Eye (tissue), 1 donor: ENCODE data around the gene SLC30A2.
A peak's percentile ranks its signal among the peaks of the same experiment; 100 is the strongest.

Experiments
- DNase-seq: peaks from one replicate; pipeline ENCODE4 v3.0.0-alpha.2; 2015

SLC30A2 gene

DNA sequence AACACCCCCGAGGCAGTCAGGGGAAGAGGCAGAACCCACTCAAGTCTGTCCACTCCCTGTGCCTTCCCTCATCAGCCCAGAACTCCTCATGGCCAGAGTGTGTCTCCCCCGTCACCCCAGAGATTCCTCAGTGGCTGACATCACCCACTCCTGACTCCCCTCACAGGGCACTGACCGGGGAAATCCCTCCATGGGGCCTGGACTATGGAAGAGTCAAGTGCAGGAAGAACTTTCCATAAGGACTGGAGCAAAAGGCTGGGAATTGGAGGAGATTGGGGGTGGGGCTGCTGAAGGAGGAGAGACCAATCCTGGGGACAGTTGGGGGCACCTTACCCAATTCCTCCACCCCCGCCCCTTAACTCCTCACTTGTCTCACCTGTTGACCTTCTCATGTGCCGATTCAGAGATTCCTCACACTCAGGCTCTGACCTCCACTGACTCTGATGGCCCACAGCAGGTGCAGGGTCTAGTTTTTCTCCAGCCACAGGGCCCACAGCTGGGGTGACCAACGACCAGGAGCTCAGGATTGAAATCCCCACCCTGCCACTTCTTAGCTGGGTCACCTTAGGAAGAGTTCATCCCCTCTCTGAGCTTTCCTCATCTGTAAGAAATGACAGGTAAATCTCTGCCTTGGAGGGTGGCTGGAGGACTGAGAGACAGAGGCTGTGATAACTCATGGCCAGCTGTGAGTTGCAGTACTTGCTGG is 24.8 kb downstream of the SLC30A2 start:
- no peak for DNase-seq

GRCh38 chr1:26020330-26020768 is 25.6 kb downstream of the SLC30A2 start:
- DNase-seq = no peak

DNA sequence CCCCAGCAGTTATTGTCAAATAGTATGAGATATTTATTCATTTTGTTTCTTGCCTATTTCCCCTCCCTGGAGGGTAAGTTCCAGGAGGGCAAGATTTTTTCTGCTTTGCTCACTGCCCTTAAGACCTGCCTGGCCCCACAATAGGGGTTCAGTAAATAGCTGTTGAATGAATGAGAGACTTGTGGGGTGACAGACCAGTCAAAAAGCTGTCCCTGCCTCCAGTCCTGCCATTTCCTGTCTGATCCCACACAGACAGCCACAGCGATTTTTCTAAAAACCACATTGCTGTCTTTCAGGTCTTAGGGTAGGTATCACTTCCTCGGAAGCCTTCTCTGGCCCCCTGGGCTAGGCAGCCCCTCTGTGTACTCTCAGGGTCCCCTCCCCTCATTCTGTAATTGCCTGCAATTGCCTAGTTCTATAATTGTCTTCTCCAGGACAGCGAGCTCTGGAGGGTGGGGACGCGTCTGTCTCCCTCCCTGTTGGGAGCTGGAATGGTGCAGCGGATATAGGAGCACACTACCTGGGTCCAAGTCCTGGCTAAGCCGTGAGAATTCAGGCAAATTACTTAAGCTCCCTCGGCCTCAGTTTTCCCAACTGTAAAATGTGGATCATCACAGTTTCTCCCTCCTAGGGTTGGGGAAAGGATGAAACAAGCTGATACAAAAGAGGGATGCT is 26.1 kb downstream of the SLC30A2 start:
- DNase-seq = no peak

DNA sequence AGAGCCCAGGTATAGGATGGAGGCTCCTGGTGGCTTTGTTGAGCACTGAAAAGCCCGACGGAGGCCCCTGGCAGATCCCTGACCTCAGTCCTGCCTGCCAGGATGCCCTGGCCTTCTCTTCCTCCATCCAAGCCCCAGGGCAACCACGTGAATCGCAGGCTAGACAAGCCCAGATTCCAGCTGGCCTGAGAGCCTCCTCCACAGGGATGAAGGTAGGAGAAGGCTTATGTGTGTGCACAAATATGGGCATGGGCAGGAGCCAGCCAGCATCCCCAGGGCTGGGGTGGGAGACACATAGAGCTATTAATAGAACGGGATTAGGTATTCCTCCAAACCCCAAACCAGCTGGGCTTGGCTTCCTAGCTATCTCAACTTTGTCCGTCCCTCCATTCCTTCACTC is 28.3 kb downstream of the SLC30A2 start:
- no peak for DNase-seq

DNA sequence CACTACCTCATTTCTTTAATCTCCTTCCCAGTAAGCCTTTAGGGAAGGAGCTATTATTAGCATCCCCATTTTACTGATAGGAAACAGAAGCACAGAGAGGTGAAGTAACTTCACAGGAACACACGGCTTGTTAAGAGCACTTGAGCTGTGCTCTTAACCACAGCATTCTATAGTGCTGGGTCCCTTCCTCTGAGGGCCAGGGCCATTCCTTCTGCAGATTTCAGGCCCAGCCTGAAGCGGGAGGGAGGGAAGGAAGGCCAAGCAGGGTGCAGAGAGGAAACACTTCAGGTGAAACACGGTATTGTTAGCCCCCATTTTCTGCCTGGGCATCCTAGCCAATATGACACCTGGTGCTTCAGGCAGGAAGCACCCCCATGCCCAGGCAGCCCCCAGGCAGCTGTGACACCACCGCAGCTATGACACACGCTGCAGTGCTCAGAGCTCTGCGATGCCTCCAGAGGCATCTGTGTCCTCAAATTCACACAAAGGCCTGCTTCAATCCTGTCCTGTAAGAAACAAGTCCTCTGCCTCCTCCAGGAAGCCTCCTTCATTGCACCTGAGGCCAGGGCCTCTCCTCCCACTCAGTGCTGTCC is 28.9 kb downstream of the SLC30A2 start:
- no peak for DNase-seq

- DNase-seq = peak; percentile 78
Observed at GRCh38 chr1:26016258-26016952, 29.5 kb downstream of the SLC30A2 start.

- DNase-seq = no peak
Observed at GRCh38 chr1:26015358-26015757, 30.6 kb downstream of the SLC30A2 start.

DNA sequence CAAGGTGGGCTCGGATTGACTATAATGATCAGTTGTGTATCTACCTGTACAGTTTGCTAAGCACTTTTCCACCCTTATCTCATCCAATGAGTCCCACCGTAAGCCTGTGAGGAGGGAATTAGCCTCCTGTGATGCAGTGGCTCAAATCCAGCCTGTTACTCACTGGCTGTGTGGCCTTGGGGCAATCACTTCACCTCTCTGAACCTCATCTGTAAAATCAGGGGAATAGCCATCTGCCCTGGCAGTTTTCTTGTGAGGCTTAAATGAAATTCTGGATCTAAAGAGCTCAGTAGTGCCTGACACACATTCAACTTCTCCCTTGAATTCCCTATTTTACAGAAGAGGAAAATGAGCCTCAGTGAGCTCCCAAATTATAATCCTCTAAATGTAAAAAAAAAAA is 31.7 kb downstream of the SLC30A2 start:
- DNase-seq = no peak

DNA sequence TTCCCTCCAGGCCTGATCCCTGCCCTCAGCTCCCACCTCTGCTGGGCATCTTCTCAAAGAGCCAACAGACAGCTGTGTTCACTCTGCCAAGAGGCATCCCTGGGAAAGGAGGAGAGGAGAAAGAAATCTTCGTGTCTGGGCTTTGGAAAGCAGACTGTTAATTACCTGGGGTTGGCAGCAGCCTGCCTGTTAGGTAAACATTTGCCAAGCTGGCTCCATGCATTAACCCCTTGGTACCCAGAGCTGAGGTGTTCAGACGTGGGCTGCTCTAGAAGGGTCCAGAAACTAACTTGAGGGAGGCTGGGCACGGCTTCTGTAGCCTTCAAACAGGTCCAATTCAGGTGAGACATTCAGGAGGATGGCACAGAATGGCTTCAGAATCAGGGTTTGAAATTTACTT is 33.1 kb downstream of the SLC30A2 start:
- no peak for DNase-seq

DNA sequence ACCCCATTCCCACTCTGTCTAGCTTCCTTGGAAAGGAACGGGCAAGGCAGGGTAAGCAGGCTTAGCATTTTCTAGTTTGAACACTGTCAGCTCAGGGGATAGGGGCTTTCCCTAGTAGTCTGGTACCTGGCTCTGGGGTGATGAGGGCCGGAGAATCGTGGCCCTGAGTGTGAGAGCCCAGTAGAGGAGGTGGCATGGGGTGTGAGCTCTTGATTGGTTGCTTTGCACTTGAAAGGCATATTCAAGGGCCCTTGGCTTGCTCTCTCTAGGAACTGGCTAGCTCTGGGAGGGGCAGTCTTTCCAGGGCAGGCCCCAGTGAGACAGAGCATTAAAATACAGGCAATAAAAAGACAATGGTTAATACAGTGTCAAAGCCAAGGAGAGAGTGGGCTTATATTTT is 35.1 kb downstream of the SLC30A2 start:
- DNase-seq = no peak

DNA sequence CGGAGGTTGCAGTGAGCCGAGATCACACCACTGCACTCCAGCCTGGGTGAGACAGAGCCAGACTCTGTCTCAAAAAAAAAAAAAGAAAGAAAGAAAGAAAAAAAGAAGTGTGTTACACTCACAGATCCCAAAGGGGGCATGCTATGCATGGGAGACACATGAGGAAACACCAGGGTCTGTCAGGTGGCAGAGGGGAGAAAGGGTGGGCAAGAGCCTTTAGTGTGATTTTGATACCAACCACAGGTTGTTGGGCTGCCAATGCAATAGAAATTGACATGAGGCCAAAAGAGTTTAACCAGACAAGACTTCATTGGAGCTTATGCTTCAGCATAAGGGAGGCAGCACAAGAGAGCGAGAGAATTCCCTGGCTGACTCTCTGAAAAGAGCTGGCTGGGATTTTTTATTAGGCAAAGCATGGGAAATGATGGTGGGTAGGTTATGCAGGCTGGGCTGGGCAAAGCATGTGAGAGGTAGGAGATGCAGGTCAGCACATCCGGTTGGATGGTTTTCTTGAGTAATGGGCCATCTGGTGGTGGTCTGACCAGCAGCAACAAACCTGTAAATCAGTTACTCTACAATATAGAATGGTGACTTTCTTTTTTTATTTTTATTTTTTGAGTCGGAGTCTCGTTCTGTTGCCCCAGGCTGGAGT is 36.0 kb downstream of the SLC30A2 start:
- peak; percentile 51 for DNase-seq

DNA sequence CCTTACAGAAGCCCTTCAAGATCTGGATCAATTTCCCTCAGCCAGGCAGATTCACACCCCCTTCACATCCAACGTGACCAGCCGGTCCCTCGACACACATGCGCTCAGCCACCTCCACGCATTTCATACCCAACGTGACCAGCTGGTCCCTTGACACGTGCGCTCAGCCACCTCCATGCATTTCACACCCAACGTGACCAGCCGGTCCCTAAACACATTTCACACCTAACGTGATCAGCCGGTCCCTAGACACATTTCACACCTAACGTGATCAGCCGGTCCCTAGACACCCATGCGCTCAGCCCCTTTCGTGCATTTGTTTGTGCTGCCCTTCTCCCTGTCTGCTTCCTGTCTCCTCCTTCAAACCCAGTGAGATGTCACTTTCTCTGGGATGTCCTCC is 39.2 kb downstream of the SLC30A2 start:
- no peak for DNase-seq

DNA sequence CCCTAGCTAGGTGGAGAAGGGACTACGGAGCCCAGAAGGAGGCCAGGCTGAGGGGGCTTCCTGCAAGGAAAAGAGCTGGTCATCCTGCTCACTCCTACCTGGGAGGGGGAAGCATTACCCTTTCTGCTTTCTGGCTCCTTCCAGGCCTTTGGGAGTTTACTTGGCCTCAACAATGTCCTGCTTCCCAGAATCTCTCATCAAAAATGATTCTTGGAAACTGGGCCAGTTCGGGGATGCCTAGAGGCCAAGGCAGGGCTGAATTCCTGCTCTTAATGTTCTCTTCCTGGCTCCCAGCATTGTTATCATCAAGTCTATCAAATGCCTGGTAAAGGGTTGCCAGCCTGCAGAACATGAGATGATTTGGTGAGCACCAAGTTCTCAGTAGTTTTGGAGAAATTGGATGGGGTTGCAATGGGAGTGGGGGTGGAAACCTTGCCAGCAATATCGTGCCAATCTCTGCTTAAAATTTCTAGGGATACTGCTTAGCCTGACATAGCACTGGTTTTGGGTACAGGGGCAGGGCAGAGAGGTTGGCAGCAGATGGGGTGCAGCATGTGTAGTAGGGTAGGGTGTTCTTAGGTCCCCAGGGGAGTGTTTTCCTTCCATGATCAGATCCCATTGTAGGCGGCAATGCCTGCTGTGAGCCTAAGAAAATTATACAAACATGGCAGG is 40.3 kb downstream of the SLC30A2 start:
- DNase-seq = no peak

DNA sequence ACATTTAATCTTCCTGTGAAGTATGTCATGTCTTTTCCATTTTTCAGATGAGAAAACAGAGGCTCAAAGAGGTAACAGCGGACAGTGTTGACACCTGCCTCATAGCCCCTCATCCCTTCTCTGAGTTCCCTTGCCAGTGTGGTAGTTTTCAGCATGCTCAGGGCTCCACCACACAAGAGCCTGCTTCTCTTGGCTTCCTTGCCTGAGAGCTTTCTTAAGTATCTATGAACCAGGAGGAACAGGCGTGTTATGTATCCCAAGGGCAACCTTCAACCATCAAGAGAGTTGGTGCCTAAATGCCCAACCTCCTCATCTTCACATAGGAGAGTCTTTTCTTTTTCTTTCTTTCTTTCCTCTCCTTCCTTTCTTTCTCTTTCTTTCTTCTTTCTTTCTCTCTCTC is 42.2 kb downstream of the SLC30A2 start:
- DNase-seq = no peak

DNA sequence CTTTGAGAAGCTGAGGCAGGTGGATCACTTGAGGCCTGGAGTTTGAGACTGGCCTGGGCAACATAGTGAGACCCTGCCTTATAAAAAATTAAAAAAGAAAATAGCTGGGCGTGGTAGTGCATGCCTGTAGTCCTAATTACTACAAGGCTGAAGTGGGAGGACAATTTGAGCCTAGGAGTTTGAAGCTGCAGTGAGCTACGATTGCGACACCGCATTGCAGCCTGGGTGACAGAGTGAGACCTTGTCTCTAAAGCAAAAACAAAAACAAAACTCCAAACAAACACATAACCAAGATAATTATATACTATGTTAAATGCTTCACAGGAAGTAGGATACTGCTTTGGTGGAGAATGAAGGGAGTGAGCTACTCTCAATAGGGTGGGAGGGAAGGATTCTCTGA is 42.7 kb downstream of the SLC30A2 start:
- DNase-seq = no peak

- DNase-seq = peak; percentile 71
Observed at GRCh38 chr1:25999041-25999800, 46.7 kb downstream of the SLC30A2 start.

- DNase-seq = peak; percentile 100
Observed at GRCh38 chr1:25997828-25998761, 47.8 kb downstream of the SLC30A2 start, which contains the start of gene PAFAH2. PAFAH2 (minus strand) TSS chr1:25998063; CDS start chr1:25990816, 7,247 bp downstream.

- DNase-seq = peak; percentile 63
Observed at GRCh38 chr1:25996966-25997827, 48.7 kb downstream of the SLC30A2 start.

- DNase-seq = no peak
Observed at GRCh38 chr1:25994402-25995150, 51.3 kb downstream of the SLC30A2 start.
